Hematopoietic multipotent progenitor cell treated with erythropoietin and hydrocortisone succinate and interleukin-3 and kit ligand, for 17 days (in vitro differentiated cells): ENCODE measurements around the gene ITGB6.

ENCODE experiments used
- DNase-seq: peaks from one replicate; pipeline ENCODE4 v3.0.0-alpha.2; 2015; ENCODE audit warnings: low spot score

ITGB6 gene, protein sequence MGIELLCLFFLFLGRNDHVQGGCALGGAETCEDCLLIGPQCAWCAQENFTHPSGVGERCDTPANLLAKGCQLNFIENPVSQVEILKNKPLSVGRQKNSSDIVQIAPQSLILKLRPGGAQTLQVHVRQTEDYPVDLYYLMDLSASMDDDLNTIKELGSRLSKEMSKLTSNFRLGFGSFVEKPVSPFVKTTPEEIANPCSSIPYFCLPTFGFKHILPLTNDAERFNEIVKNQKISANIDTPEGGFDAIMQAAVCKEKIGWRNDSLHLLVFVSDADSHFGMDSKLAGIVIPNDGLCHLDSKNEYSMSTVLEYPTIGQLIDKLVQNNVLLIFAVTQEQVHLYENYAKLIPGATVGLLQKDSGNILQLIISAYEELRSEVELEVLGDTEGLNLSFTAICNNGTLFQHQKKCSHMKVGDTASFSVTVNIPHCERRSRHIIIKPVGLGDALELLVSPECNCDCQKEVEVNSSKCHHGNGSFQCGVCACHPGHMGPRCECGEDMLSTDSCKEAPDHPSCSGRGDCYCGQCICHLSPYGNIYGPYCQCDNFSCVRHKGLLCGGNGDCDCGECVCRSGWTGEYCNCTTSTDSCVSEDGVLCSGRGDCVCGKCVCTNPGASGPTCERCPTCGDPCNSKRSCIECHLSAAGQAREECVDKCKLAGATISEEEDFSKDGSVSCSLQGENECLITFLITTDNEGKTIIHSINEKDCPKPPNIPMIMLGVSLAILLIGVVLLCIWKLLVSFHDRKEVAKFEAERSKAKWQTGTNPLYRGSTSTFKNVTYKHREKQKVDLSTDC

DNA sequence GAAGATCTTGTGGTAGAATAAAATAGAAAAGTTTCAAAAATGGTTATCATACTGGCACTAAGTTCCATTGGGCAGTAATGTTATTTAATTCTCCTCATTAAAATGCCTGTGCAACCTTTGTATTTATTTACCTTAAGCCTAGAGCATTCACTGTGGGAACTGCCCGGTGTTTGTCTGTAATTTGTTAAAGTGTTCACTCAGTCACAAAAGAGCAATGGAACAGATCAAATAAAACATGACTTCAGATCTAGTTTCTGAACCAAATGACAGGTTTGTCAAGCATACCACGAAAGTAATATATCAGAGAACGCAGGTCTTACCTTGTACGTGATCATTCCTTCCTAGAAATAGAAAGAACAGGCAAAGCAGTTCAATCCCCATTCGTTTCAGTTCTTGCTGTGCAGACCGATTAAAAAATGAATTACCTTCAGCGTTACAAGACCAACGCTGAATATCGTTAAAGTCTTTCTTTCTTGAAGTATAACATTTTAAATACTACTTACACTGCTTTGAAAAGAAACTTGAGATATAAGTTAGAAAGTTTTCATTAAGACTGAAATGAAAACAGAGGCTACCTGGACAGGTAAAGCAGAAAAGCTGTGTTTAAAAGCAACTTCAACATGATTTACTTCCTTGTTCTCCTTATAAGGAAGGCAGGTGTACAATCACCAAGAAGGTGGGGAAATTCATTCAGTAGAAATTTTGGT is at the start of gene ITGB6:
ITGB6 (minus strand) TSS at position 590 of the 707 bp plus-strand sequence; CDS start at position 381, 209 bp downstream.
- DNase-seq: no peak

DNA sequence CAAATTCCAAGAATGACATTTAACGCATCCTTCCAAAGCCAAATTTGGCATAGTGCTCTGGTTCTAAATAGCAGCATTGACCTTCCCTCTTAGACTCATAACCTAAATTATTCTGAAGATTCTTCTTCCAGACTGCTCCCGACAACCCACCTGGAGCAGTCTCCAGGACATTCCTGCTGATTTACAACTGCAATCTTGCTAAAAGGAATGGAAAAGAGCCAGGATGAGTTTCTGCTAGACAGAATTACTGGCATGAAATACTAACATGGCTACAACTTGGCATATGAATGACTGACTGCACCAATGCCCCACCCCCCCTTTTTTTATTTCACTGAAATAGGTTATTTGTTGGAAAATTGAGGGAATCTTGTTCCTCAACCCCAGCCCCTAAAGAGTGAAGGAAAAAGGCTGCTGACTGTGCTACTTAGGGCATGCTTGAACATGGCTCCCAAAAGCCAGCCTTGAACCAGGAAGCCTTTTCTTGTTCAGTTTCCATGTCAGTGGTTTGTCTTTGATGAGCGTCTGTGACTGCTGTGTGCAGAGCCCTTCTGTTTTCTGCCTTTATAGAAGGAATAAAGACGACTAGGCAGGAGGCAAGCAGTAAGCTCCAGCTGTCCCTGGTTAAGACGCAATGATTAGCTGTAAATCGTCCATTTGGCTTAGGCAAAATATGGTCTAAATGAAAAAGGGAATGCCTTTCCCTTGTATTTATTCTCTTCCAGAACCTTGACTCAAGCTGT is 47.4 kb upstream of the ITGB6 start:
- no peak for DNase-seq

DNA sequence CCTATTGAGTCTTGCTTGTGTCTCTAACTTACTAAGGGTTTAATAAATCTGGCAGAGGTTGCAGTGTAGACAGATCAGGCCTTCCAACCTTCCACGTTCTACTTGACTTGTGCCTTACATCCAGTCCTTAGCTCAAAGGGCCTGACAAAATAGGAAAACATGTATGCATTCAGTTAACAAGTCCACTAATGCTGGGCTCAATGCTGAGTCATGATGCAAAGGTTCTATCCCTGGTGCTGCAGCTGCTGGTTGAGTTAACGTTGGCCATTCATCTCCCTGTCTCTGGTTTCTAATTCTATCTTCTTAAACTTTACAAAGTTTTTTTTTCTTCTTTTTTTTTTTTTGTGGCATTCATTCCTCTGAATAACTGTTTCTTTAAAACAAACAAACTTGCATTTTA is 46.3 kb upstream of the ITGB6 start:
- DNase-seq: no peak

DNA sequence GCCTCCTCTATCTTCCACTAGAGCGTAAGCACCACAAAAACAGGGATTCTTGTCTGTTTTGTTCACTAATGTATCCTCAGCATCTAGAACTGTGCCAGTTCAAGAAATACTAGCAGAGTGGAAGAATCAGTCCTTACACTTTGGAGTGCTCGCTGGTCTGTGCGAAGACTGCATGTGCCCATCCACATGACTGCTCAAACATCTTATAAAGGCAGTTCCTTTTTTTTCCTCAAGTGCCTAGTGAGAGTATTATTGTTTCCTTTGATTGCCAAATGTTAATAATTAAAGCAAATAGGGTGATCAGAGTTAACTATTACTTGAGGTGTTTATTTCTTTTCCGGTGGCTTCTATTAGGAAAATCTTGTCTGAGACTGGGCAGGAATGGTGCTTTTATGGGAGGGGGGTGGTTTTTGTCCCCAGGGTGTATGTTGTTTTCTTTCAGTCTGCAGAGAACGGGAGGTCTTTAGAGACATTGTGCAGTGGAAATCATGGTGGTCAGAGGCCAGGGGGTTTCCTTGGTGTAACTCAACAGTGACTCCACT is 45.6 kb upstream of the ITGB6 start:
- no peak for DNase-seq

DNA sequence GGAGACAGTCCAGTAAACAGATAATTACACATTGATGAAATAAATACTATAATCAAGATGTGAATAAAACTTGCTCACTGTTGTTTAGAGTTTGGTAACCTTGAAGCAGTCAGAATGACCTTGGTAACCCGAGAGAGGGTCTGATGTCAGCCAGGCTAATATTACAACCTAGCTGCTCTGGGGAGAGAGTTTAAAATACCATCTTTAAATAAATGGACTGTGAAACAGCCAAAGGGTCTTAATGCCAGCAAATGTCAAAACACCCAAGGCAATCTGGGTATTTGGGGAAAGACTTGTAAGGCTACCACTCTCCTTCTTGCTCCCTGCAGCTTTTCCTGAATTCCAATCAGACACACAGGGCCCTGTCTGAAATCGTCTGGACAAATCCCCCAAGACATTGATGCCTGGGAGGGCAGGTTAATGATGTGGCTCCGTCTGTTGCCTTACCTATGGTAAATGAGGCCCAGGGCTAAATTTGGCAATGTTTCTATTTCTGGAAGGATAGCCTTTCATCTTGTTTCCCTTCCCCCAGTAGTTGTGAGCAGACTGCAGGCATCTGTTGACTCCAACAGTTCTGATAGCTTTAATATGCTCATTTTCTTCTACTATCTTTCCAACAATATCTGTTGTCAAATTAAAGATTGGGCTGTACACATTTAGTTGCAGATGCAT is 43.0 kb upstream of the ITGB6 start:
- DNase-seq: no peak

DNA sequence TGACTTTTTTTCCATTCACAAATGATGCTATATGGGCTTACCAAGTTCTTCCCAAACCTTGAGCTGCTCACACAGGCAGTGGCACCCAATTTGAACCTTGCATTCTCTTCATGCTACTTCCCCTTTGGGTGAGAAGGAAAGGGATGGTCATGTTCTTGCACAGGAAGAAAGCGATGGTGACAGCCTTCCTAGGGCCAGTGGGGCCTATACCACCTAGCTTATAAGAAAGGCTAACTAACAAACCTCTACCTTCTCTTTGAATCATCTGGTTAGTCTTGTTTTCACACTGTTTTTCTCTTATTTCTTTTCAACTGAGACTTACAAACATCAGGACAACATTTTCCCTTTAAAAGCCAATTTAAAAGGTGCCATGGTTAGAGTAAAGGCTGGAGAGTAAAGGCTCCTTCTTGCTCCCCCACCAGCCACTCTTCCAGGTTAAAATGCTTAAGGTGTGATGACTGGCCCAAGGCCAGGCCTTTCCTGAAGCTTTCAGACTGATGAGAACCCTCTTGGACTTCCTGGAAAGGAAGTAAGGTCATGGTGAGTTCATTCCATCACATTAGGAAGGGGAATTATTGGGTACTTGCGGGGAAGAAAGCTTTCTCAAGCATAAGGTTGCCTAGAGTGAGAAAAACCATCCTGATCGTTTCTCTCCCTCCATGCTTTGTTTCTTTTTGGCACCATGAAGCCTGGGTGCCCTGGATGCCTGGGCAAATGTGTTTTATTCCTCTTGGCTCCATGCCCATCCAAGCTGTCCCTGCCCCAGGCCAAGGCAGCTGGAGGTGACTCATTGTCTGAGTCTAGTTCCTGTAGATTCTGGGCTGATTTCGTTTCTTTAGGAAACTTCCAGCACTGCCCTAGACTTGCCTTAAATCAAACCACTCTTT is 41.4 kb upstream of the ITGB6 start:
- DNase-seq: no peak

DNA sequence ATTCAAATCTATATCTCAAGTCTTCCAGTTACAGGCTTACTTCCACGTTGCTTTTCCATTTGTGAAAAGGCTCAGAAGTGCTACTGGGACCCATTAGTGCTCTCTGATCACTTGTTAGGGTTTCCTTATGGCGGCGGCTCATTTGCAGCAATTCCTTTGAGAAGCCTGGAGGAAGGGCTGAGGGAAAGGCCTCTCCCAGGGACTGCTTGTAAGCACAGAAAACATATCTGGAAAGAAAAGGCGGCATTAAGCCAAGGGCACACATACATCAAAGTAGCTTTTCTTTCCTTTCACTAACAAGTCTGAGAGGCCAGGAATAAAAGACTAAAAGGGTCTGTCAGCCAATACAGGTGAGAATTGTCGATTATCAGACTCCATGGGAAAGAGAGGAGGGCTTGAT is 39.4 kb upstream of the ITGB6 start:
- DNase-seq: no peak

DNA sequence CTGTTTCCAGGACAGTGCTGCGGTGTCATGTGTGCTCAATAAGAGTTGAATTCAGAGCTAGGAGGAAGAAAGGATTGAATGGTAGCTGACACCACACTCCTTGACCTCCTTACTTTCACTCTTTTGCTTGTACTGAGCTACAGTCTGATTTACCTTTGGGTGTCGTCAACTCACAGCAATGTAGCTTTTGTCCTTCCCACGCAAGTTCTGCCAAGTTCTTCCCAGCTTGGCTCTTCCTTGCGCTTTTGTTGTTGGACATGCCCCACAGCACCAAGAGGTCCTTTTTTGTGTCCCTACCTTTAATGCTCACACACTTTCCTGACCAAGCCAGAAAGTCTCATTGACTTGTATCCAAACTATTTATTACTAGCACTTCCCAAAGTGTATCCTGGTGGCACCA is 38.3 kb upstream of the ITGB6 start:
- no peak for DNase-seq

DNA sequence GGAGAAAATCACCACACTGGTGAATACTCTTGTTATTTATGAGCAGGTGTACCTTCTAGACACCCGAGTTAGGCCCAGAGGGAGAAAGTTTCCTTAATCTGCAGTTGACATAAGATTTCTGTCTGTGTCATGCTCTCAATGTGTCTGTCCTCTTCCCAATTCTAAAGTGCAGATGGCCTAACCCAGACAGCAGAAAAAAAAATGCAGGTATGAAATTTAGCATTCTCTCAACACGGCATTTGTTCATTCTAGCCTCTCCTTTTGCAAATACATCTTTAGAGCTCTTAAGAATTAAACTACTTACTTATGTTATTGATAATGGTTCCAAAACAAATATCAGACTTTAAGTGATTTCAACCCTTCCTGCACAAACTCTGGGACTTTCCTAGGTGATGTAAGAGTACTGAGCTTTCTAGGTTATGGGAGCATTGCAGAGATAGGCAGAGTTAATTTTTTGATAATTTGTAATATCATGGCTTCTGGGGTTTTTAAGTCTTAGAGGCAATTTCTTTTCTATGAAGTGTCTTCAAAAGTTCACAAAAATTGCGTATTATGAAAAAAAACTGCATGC is 32.9 kb upstream of the ITGB6 start:
- no peak for DNase-seq

DNA sequence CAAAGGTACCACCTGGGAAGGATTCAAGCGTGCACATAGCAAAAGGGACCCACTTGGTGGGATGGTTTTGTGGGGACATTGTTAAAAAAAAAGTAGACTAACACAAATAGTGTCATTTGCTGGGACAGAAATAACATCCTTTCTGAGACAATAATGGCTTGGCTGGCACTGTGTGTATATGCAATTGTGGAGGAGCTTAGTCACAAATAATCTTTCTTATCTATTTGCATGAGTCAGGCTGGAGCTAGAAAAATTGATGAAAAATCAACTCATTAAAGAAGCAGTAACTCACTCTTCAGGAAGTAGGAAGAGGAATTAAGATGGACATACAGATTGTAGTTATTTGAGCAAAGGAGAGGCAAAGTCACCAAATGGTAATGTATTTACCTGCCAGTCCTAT is 29.5 kb upstream of the ITGB6 start:
- no peak for DNase-seq

DNA sequence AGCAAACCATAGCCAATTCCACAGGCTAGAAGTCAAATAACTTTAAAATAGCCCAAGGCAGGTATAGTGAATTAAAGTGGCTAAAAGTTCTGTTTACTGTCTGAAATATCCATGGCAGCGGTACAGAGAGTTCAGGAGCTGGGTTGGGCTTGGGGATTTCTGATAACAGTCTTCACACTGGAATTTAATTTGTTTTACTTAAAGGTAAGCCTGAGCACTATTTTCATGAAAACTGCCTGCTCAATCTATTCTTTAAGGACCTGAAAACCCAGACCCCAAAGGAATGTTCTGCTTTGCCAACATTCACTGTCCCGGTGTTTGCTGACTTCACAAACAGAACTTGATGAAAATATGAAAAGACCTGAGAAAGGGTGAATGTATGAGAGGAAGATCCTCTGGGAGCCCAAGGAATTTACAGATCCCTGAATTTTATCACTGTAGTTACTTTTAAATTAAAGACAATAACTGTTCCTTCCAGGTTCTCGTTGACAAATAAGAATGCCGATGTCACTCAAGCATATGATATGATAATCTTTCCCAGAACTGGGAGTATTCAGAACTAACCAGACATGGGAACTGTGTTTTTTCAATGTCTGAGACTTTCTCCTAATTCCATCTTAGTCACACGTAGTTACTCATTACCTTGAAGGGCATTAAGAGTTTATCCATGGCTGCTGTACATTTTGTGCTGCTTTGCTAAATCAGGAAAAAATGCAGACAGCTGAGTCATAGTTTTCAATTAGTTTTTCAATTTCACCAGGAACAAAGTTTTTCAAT is 28.3 kb upstream of the ITGB6 start:
- no peak for DNase-seq

DNA sequence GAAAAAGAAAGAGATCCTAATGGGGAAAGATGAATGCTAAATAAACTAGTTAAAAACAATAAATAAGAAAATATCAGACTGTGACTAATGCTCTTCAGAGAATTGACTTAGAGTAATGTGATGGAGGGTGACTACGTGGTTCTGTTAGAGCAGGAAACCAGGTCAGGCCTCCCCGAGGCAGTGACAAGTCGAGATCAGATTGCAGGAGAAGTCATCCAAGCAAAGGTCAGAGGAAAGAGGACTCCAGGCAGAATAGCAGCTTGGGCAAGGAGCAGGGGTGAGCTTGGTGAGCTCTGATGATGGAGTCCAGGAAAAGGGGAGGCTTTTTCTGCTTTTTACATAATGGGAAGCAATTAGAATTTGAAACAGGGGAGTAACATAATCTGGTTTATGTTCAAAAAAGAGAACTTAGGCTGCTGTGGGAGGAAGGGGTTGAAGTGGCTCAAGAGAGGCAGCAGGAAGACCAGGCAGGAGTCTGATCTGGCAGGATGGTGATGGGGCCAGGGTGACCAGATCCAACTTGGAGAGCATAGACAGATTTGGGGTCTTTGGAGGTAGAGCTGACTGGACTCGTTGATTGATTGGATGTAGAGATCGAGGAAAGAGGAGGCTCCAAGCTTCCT is 27.3 kb upstream of the ITGB6 start:
- no peak for DNase-seq

DNA sequence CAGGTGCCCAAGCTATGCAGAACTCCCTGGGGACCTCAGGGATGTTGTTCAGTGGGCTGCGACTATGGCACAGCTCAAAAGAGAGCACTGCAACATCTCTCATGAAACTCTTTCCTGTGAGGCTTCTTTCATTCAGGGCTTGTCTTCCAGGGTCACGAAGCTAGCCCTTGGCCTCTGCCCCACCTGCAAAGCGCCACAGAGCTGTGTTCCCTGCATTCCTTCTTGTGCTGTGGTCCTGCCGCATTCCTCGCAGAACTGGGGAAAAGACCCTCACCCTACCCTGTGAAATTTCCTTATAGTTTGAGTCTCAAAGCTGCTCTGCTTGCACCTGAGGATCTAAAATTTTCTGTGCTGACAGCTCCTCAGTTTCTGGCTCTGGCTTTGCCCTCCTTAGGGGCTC is 26.3 kb upstream of the ITGB6 start:
- no peak for DNase-seq

DNA sequence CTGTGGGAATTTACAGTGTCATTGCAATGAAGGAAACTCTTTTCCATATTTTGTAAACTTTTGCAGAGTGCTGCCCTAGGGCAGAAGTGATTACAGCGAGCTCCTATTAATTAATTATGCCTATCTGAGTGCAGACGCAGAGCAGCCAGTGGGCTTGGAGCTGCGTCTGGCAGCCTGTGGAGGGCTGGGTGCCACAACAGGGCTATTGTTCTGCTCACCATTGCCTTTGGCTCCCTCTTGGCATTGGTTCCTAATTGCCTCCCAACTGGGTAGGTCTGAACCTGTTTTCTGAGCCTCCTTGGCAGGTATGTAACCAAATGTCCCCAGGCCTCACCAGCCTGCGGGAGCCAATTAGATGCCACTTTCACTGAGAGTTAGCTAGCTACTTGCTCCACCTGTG is 25.6 kb upstream of the ITGB6 start:
- no peak for DNase-seq

DNA sequence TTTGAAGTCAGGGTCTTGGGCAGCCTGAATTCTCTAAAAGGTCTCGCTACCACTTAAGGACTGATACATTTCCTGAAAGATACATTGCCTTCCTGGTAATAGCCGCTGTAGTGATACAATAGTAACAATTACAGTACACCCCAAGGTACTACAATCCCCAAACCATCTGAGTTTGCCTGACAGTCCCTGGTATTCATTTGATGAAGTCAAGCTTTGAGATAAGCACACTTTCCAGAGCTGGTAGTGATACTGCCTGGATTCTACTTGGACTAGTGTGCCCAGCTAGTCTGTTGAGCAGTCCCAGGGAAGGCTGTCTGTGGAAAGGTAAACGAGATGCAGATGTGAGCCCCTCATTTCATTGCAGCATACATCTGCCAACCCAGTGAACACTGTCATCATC is 24.4 kb upstream of the ITGB6 start:
- DNase-seq: no peak

DNA sequence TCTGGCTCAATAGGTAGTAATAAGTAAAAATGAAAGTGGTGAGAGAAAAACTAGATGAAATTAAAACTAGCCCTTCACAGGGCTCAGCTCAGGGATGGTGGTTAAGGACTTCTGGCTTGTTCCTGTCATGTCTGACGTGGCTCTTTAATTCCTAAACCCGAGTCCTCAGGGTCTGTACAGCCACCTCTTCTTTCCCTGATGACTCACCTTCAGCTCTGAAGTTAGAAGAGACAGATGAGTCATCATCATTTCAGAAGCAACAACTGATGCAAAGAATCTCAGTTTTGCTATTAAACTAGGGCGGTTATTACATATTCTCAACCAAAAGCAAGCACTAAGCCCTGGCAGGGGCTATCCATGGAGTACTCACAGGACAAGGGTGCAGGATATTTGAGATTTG is 24.0 kb upstream of the ITGB6 start:
- DNase-seq: no peak

DNA sequence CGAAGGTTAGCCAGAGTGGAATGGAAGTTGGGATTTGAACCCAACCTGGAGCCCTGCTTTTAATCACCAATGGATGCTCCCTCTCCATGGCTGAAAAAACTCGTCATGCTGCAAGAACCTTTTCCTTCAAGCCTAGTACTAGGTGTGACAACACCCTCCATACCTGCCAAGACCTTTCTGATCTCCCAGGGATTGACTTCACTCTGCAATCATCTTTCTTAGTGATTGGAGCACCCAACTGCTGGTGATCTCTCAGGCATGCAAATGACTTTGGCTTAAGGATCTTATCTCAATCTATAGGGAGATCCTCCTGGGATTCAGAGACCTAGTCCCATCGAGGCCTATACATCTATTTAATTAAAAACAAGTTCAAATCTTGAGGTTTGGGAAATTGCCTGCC is 23.5 kb upstream of the ITGB6 start:
- no peak for DNase-seq

DNA sequence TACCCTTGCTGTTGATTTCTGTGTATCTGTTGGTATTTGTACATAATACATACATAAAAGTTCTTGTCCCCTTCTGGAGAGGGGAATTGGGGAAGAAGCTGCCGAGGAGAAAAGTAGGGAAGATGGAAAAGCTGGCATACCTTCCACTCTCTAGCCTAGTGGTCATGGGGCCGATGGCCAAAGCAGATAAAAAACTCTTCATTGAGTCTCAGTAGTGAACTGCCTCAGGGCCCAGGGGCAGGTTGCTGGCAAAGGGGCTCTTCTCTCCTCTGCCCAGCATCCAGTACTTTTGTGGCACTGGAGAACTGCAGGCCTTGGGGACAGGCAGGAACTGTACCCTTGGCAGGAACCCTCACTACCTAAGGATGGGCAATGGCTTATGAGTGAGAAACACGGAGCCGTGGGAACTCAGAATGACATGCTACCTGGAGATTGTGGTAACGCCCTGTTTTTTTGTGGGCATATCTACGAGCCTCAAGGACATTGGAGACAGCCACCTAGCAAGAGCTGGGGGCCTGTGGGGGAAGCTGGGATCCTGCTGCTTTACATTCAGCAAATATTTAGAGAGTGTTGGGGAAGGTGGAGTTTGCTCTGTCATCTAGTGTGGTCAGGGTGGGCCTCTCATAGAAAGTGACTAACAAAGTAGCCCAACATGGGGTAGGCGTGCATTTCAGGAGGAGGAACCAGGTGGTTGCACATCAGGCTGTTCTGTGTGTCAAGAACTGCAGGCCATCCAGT is 22.6 kb upstream of the ITGB6 start:
- DNase-seq: no peak
